C1 segment of cervical spinal cord (tissue), 14 donors: ENCODE measurements around the gene PI4K2B.
"Not testable (repeated sequence)": the region's sequence is repeated elsewhere in the genome, so short reads cannot be mapped to it uniquely, and the experiment has no call there.

Source experiments
- DNase-seq, 14 donors: peaks; one replicate each; lab custom pipeline; 2025; lab: John Stamatoyannopoulos, UW

PI4K2B gene

GRCh38 chr4:25306518-25307057, 72.8 kb downstream of the PI4K2B start:
- no peak for DNase-seq

- peak in 4 of 14 donors; percentile 10 to 19 (median 13) for DNase-seq
Measured at GRCh38 chr4:25307596-25307995, 73.8 kb downstream of the PI4K2B start.

GRCh38 chr4:25308306-25308705, 74.5 kb downstream of the PI4K2B start:
- no peak for DNase-seq

- DNase-seq, result no peak
Measured at GRCh38 chr4:25308761-25309160, 74.9 kb downstream of the PI4K2B start.

- DNase-seq, result no peak
Measured at GRCh38 chr4:25310066-25310802, 76.4 kb downstream of the PI4K2B start.

- DNase-seq, result no peak
Measured at GRCh38 chr4:25310803-25311166, 77.0 kb downstream of the PI4K2B start.

- peak; percentile 24 to 92 (median 86) for DNase-seq
Measured at GRCh38 chr4:25312496-25313200, 78.8 kb downstream of the PI4K2B start, which contains the start of gene ZCCHC4. Gene ZCCHC4 (plus strand): TSS chr4:25312774. CDS start chr4:25312810, 36 bp downstream.

- no peak for DNase-seq
Measured at GRCh38 chr4:25313201-25313895, 79.5 kb downstream of the PI4K2B start.

- no peak for DNase-seq
Measured at GRCh38 chr4:25320336-25320735, 86.5 kb downstream of the PI4K2B start.

GRCh38 chr4:25320773-25321172, 86.9 kb downstream of the PI4K2B start:
- no peak for DNase-seq

GRCh38 chr4:25321703-25322102, 87.9 kb downstream of the PI4K2B start:
- no peak for DNase-seq

- DNase-seq, result not testable (repeated sequence)
Measured at GRCh38 chr4:25328463-25328862, 94.6 kb downstream of the PI4K2B start.
